H1 (cell line): ENCODE results near the gene CBLB. TPM values are rescaled to one million over a fixed set of nuclear protein-coding genes. Genes with fewer than 3 reads are reported as not detected.

Experiments used
- CTCF ChIA-PET: fragments of 300-600 bp; sonication (Branson Sonifier 250); formaldehyde crosslinking; loops from one replicate; lab custom pipeline; 2021; ENCODE audit not compliant: partially characterized antibody; lab: Charles Lee
- POLR2A ChIA-PET: fragments of 300-600 bp; sonication (Branson Sonifier 250); formaldehyde crosslinking; loops from one replicate; lab custom pipeline; 2021; ENCODE audit warnings: inconsistent platforms; ENCODE audit not compliant: partially characterized antibody; lab: Charles Lee
- DNase-seq, 2 experiments: peaks; one replicate each; pipeline versions ENCODE4 v3.0.0 to v3.0.0-alpha.2; 2010 to 2022; ENCODE audit warnings: low spot score in 2 of 2, low read depth in 1 of 2, mixed read lengths in 1 of 2
- FAIRE-seq: peaks from 2 replicates; lab custom pipeline; 2011; peaks lifted over from hg19 to GRCh38; lab: Jason Lieb, UNC
- H2AFZ ChIP-seq: 2 replicates; pipeline ENCODE4 v1.8.1; 2012; ENCODE audit warnings: low read length, inconsistent platforms
- H2AK5ac ChIP-seq: 2 replicates; pipeline ENCODE4 v1.6.1; 2013; ENCODE audit warnings: low read depth, low read length
- H2BK120ac ChIP-seq: replicated peaks from 2 replicates; pipeline ENCODE3; 2013; ENCODE audit warnings: low read depth, low read length, inconsistent platforms
- H2BK12ac ChIP-seq: 2 replicates; pipeline ENCODE4 v1.6.1; 2013; ENCODE audit warnings: low read depth, low read length
- H2BK15ac ChIP-seq: 2 replicates; pipeline ENCODE4 v1.6.1; 2013; ENCODE audit warnings: low read length
- H2BK20ac ChIP-seq: 2 replicates; pipeline ENCODE4 v1.6.1; 2013; ENCODE audit warnings: low read length
- H2BK5ac ChIP-seq: 2 replicates; pipeline ENCODE4 v1.6.1; 2013; ENCODE audit warnings: low read depth, low read length
- H3K14ac ChIP-seq: 2 replicates; pipeline ENCODE4 v1.6.1; 2013; ENCODE audit warnings: inconsistent platforms; ENCODE audit not compliant: insufficient read length
- H3K18ac ChIP-seq: 2 replicates; pipeline ENCODE4 v1.6.1; 2013; ENCODE audit warnings: low read length; ENCODE audit errors: extremely low read depth
- H3K23ac ChIP-seq: 2 replicates; pipeline ENCODE4 v1.6.1; 2013; ENCODE audit warnings: inconsistent platforms; ENCODE audit not compliant: insufficient read length
- H3K23me2 ChIP-seq: 2 replicates; pipeline ENCODE4 v1.6.1; 2013; ENCODE audit warnings: low read depth, low read length
- H3K27ac ChIP-seq: 2 replicates; pipeline ENCODE4 v1.6.1; 2011; ENCODE audit warnings: low read depth, low read length, inconsistent platforms
- H3K27me3 ChIP-seq, 4 experiments: replicated peaks in 1 of 4; 1 replicate in 1 of 4; 2 replicates in 3 of 4; pipeline versions ENCODE4 v1.6.1 to v1.8.1; 2011 to 2013; ENCODE audit warnings: low read length in 3 of 4, mild to moderate bottlenecking in 3 of 4, inconsistent platforms in 2 of 4, mixed read lengths in 2 of 4, moderate library complexity in 1 of 4; ENCODE audit not compliant: control insufficient read depth in 3 of 4, insufficient read depth in 3 of 4; ENCODE audit errors: extremely low read depth in 1 of 4
- H3K36me3 ChIP-seq, 4 experiments: 2 replicates each; pipeline versions ENCODE4 v1.6.1 to v1.8.1; 2011 to 2013; ENCODE audit warnings: mild to moderate bottlenecking in 4 of 4, low read length in 3 of 4, moderate library complexity in 2 of 4, control low read depth in 1 of 4, inconsistent platforms in 1 of 4; ENCODE audit not compliant: insufficient read depth in 4 of 4, control insufficient read depth in 2 of 4
- H3K4ac ChIP-seq: replicated peaks from 2 replicates; pipeline ENCODE3; 2013; ENCODE audit warnings: low read length, low read depth, mixed read lengths, inconsistent platforms; ENCODE audit not compliant: insufficient read length
- H3K4me1 ChIP-seq, 4 experiments: replicated peaks in 1 of 4; 1 replicate in 1 of 4; 2 replicates in 3 of 4; pipeline versions ENCODE4 v1.6.1 to v1.8.1; 2011 to 2013; ENCODE audit warnings: low read length in 3 of 4, inconsistent platforms in 2 of 4, mixed read lengths in 1 of 4; ENCODE audit not compliant: insufficient read depth in 4 of 4, control insufficient read depth in 3 of 4
- H3K4me2 ChIP-seq, 2 experiments: 2 replicates each; pipeline versions ENCODE4 v1.6.1 to v1.8.1; 2011 to 2013; ENCODE audit warnings: low read depth in 2 of 2, low read length in 2 of 2, control low read depth in 1 of 2, inconsistent platforms in 1 of 2, mild to moderate bottlenecking in 1 of 2; ENCODE audit not compliant: insufficient read depth in 1 of 2
- H3K4me3 ChIP-seq, 4 experiments: fragments of 200-600, 300-600 bp in 1 of 4; sonication (generic), shearing (Covaris generic), sonication (Bioruptor Twin) in 1 of 4; 2 replicates each; pipeline versions ENCODE4 v1.5.1 to v1.8.1; 2011 to 2016; ENCODE audit warnings: low read length in 4 of 4, low read depth in 3 of 4, control low read depth in 2 of 4, inconsistent platforms in 2 of 4, mild to moderate bottlenecking in 2 of 4, mixed read lengths in 1 of 4, moderate library complexity in 1 of 4; ENCODE audit not compliant: insufficient read depth in 2 of 4; ENCODE audit errors: extremely low read depth in 1 of 4
- H3K56ac ChIP-seq: replicated peaks from 2 replicates; pipeline ENCODE3; 2013; ENCODE audit warnings: low read depth, mild to moderate bottlenecking, mixed read lengths, low read length, inconsistent platforms; ENCODE audit not compliant: insufficient read length
- H3K79me1 ChIP-seq: 2 replicates; pipeline ENCODE4 v1.6.1; 2013; ENCODE audit warnings: low read depth, low read length, control low read depth
- H3K79me2 ChIP-seq, 2 experiments: 2 replicates each; pipeline versions ENCODE4 v1.6.1 to v1.8.1; 2012 to 2013; ENCODE audit warnings: low read length in 2 of 2, mild to moderate bottlenecking in 2 of 2, inconsistent platforms in 1 of 2; ENCODE audit not compliant: insufficient read depth in 2 of 2, control insufficient read depth in 1 of 2
- H3K9ac ChIP-seq, 4 experiments: replicated peaks in 1 of 4; 1 replicate in 1 of 4; 2 replicates in 3 of 4; pipeline versions ENCODE4 v1.6.1 to v1.8.1; 2011 to 2013; ENCODE audit warnings: low read depth in 3 of 4, low read length in 3 of 4, control low read depth in 2 of 4, mild to moderate bottlenecking in 2 of 4, moderate library complexity in 2 of 4, inconsistent platforms in 1 of 4; ENCODE audit errors: extremely low read depth in 1 of 4
- H3K9me3 ChIP-seq, 2 experiments: 2 replicates each; pipeline versions ENCODE4 v1.6.1 to v1.8.1; 2012 to 2013; ENCODE audit warnings: mild to moderate bottlenecking in 2 of 2, moderate library complexity in 2 of 2, control low read depth in 1 of 2, inconsistent platforms in 1 of 2, low read depth in 1 of 2, low read length in 1 of 2, mixed read lengths in 1 of 2; ENCODE audit not compliant: insufficient read depth in 2 of 2
- H4K20me1 ChIP-seq, 2 experiments: replicated peaks in 1 of 2; 2 replicates each; pipeline versions ENCODE3 to v1.8.1; 2011 to 2013; ENCODE audit warnings: inconsistent platforms in 2 of 2, low read length in 2 of 2, mild to moderate bottlenecking in 1 of 2; ENCODE audit not compliant: insufficient read depth in 2 of 2, control insufficient read depth in 1 of 2
- H4K5ac ChIP-seq: 2 replicates; pipeline ENCODE4 v1.6.1; 2013; ENCODE audit warnings: low read length, low read depth, mixed read lengths, inconsistent platforms; ENCODE audit not compliant: insufficient read length
- H4K8ac ChIP-seq: 2 replicates; pipeline ENCODE4 v1.8.0; 2013; ENCODE audit warnings: mild to moderate bottlenecking, moderate library complexity, low read length, inconsistent platforms; ENCODE audit not compliant: insufficient read depth; ENCODE audit errors: extremely low read depth
- H4K91ac ChIP-seq: replicated peaks from 2 replicates; pipeline ENCODE3; 2013; ENCODE audit warnings: low read length, mixed read lengths, inconsistent platforms; ENCODE audit not compliant: insufficient read length
- ASH2L ChIP-seq: fragments of 200-600, 300-600 bp; sonication (generic); IDR thresholded peaks from one replicate; pipeline ENCODE4 v1.7.1; 2017; ENCODE audit warnings: low read length
- EGR1 ChIP-seq: IDR thresholded peaks from 2 replicates; pipeline ENCODE4 v1.6.1; 2011; ENCODE audit warnings: low read depth, low read length, borderline replicate concordance
- HDAC2 ChIP-seq, 2 experiments: fragments of 300-600 bp in 1 of 2; sonication (generic) in 1 of 2; IDR thresholded peaks; 2 replicates each; pipeline ENCODE4 v1.6.1; 2011 to 2012; ENCODE audit warnings: low read depth in 2 of 2, low read length in 2 of 2, mild to moderate bottlenecking in 2 of 2, moderate library complexity in 2 of 2, borderline replicate concordance in 1 of 2, inconsistent platforms in 1 of 2
- RXRA ChIP-seq: IDR thresholded peaks from 2 replicates; pipeline ENCODE4 v1.6.1; 2011; ENCODE audit warnings: low read depth, mild to moderate bottlenecking, low read length, moderate library complexity; ENCODE audit not compliant: insufficient read depth
- SUZ12 ChIP-seq: fragments of 200-600 bp; sonication (generic); IDR thresholded peaks from 2 replicates; pipeline ENCODE4 v1.6.1; 2012; ENCODE audit warnings: mild to moderate bottlenecking, inconsistent platforms, low read length, moderate library complexity, mixed read lengths
- TBP ChIP-seq: IDR thresholded peaks from 2 replicates; pipeline ENCODE4 v1.6.1; 2011; ENCODE audit warnings: low read depth, low read length, improper control_type of control experiment
- WGBS, 2 experiments: shearing (Covaris generic) in 1 of 2; methylation state at CpG; one replicate each; pipeline versions ENCODE4 v1.1.6 to v1.1.7; 2013 to 2015; ENCODE audit warnings: low lambda C conversion rate in 2 of 2, mixed read lengths in 2 of 2, inconsistent platforms in 1 of 2, low coverage in 1 of 2, missing lambda C conversion rate in 1 of 2; ENCODE audit not compliant: insufficient replicate concordance in 2 of 2, insufficient coverage in 1 of 2, insufficient read length in 1 of 2; ENCODE audit errors: extremely low coverage in 1 of 2, missing lambda C conversion rate in 1 of 2; 5-methylcytosine and 5-hydroxymethylcytosine counted together
- polyA plus RNA-seq, 7 experiments: library from polyadenylated mRNA; depleted of rRNA in 3 of 7; stranded (reverse) in 5 of 7; unstranded in 2 of 7; fragments of >200 nt in 5 of 7; fragments of 200-250 nt in 2 of 7; gene quantifications; 1 replicate in 5 of 7; 2 replicates in 1 of 7; 4 replicates in 1 of 7; pipeline versions ENCODE4 v1.2.1 to v1.2.3, GENCODE V29; 2011 to 2013; ENCODE audit warnings: missing spikeins in 2 of 7, mixed read lengths in 2 of 7
- total RNA-seq: library from RNA; stranded (reverse); fragmentation: NEBNext Ultra II Directional; extraction: Animal tissue kit (Norgen Biotek cat#: 25700); gene quantifications from 2 replicates; pipeline ENCODE4 v1.2.1, GENCODE V29; 2021

The CBLB gene
- total and polyA plus RNA-seq, 2 of the 8 experiments (the other 6 are each of a cell fraction or from before 2014, with no cell fraction given): 14.5 to 26.0 TPM

- H4K5ac ChIP-seq: no peak overlapping the region
- WGBS, 2 experiments: 67% methylated on average over 4 of the region's 4 CpGs; no CpG with 5 or more reads in 1 of the 2 experiments
- no peak overlapping the region for H2BK5ac ChIP-seq
- H3K27ac ChIP-seq: no peak overlapping the region
- no peak overlapping the region for H3K4ac ChIP-seq
- no peaks in the 10 kb centered on the region for H3K9me3 ChIP-seq
- no peak overlapping the region for H2BK20ac ChIP-seq
- H4K8ac ChIP-seq: no peak overlapping the region
- no peaks in the 10 kb centered on the region for H4K20me1 ChIP-seq
- H3K23ac ChIP-seq: no peak overlapping the region
- FAIRE-seq: no peak
- H3K23me2 ChIP-seq: no peaks in the 10 kb centered on the region
- no peak overlapping the region for H3K56ac ChIP-seq
- H3K14ac ChIP-seq: no peak overlapping the region
- CTCF ChIA-PET: no interaction called here
- no peak for TF ChIP-seq EGR1
- TF ChIP-seq RXRA: no peak
- TF ChIP-seq HDAC2 (IDR thresholded peaks at IDR 0.05; ENCODE audit: borderline replicate concordance in 1 of 2, low read depth in 2 of 2, low read length in 2 of 2): no peak
- TF ChIP-seq ASH2L: no peak
- TF ChIP-seq SUZ12: no peak
- no peak for TF ChIP-seq TBP
- H3K27me3 ChIP-seq: peaks cover 0 to 1% (median 0%) of the 10 kb centered on the region in 4 experiments; a peak in 1 of 7 replicates
- H2BK12ac ChIP-seq: no peak overlapping the region
- no peak overlapping the region for H4K91ac ChIP-seq
- peaks cover 0 to 16% of the 10 kb centered on the region in 2 experiments; a peak in 2 of 4 replicates for H3K79me2 ChIP-seq
- no peak overlapping the region for H3K4me2 ChIP-seq
- no peak for DNase-seq
- H2AK5ac ChIP-seq: no peak overlapping the region
- H3K4me3 ChIP-seq: no peak overlapping the region
- H3K18ac ChIP-seq: no peak overlapping the region
- H3K36me3 ChIP-seq: no peaks in the 10 kb centered on the region
- no peak overlapping the region for H2BK120ac ChIP-seq
- no peak overlapping the region for H2BK15ac ChIP-seq
- no peaks in the 10 kb centered on the region for H3K79me1 ChIP-seq
- peaks cover 0 to 3% (median under 1%) of the 10 kb centered on the region in 4 experiments; a peak in 1 of 7 replicates for H3K4me1 ChIP-seq
- no peak overlapping the region for H2AFZ ChIP-seq
- POLR2A ChIA-PET: no interaction called here
- H3K9ac ChIP-seq: no peak overlapping the region
Measured at GRCh38 chr3:105832644-105833043, 36.2 kb downstream of the CBLB start.
